Epithelial cell of proximal tubule (primary cell): ENCODE measurements around the gene ZFPM1. TPM values are rescaled to one million over a fixed set of nuclear protein-coding genes. Genes with fewer than 3 reads are reported as not detected.

Experiments
- DNase-seq: peaks from one replicate; pipeline ENCODE4 v3.0.0-alpha.2; 2011; ENCODE audit warnings: low read depth
- H3K4me3 ChIP-seq: 2 replicates; pipeline ENCODE4 v1.5.1; 2011; ENCODE audit warnings: low read depth, mild to moderate bottlenecking, low read length
- CTCF ChIP-seq: conservative IDR thresholded peaks from 2 replicates; pipeline ENCODE4 v1.5.1; 2012; ENCODE audit warnings: low read depth, mild to moderate bottlenecking, low read length
- total RNA-seq: library from RNA; depleted of rRNA; stranded (reverse); fragments of >200 nt; gene quantifications from 2 replicates; pipeline ENCODE4 v1.2.3, GENCODE V29; 2015

ZFPM1 gene
- total RNA-seq, 1 donor from 2014 or later: 5.7 TPM

GRCh38 chr16:88472069-88472468, 19.0 kb downstream of the ZFPM1 start:
- no peak for TF ChIP-seq CTCF
- no peak for DNase-seq
- no peak overlapping the region for H3K4me3 ChIP-seq

- no peak for TF ChIP-seq CTCF
- no peak for DNase-seq
- H3K4me3 ChIP-seq: no peak overlapping the region
Measured at GRCh38 chr16:88472637-88473205, 19.6 kb downstream of the ZFPM1 start.

GRCh38 chr16:88473666-88474534, 20.8 kb downstream of the ZFPM1 start:
- DNase-seq: no peak
- H3K4me3 ChIP-seq: no peak overlapping the region
- TF ChIP-seq CTCF: no peak

GRCh38 chr16:88475037-88475436, 22.0 kb downstream of the ZFPM1 start:
- no peak for TF ChIP-seq CTCF
- no peak overlapping the region for H3K4me3 ChIP-seq
- no peak for DNase-seq

- no peak overlapping the region for H3K4me3 ChIP-seq
- DNase-seq: no peak
- no peak for TF ChIP-seq CTCF
Measured at GRCh38 chr16:88476203-88476602, 23.1 kb downstream of the ZFPM1 start.

- no peak for DNase-seq
- no peak overlapping the region for H3K4me3 ChIP-seq
- TF ChIP-seq CTCF: no peak
Measured at GRCh38 chr16:88476817-88477397, 23.8 kb downstream of the ZFPM1 start.
